Measurements from ENCODE around the gene STARD3.

- TF ChIP-seq CTCF (IDR thresholded peaks at IDR 0.05) (no peak), POLR2A (IDR thresholded peaks at IDR 0.05) (no peak)
Observed at GRCh38 chr17:39664581-39665561, 27.9 kb downstream of the STARD3 start, which contains the start of gene TCAP.

All from sigmoid colon (tissue), 3 donors.